ENCODE data around the gene SPOCK1.

- no peak for TF ChIP-seq POLR2AphosphoS5 (IDR thresholded peaks at IDR 0.05; ENCODE audit: borderline replicate concordance, low read depth, low read length)
- no peak for TF ChIP-seq FOXP2 (optimal IDR thresholded peaks at IDR 0.05; ENCODE audit: control extremely low read depth, extremely low read length, insufficient read depth)
- TF ChIP-seq EZH2 (IDR thresholded peaks at IDR 0.05): no peak
These were observed 475.8 kb downstream of the SPOCK1 start for GRCh38 chr5:137023371-137023770.

Measured in SK-N-MC (cell line).